HG02759 (cell line): ENCODE data around the gene RBP5.

ENCODE experiments used
- ATAC-seq: cut with Tn5 transposase; IDR thresholded peaks from one replicate; pipeline ENCODE4 v1.9.1; 2021; ENCODE audit warnings: mild to moderate bottlenecking, moderate library complexity; ENCODE audit not compliant: unreplicated experiment

Gene RBP5

DNA sequence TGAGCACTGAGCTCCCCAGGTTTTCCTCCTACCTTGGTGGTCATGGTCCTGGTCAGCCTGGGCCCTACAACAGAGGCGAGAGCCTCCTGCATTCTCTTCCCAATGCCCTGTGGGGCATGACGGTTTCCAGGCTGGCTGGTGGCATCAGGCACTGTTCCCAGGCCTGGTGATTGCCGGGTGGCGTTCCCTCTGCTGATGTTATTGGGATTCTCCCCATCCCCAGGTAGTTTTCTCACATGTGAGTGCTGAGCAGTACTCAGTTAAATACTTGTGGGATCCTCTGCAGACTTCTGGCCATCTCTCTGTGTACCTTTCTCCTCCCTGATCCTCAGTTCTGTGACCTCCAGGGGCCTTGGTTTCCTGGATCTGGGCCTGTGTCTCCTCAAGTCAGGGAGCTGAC is 52.2 kb downstream of the RBP5 start:
- ATAC-seq, result no peak

DNA sequence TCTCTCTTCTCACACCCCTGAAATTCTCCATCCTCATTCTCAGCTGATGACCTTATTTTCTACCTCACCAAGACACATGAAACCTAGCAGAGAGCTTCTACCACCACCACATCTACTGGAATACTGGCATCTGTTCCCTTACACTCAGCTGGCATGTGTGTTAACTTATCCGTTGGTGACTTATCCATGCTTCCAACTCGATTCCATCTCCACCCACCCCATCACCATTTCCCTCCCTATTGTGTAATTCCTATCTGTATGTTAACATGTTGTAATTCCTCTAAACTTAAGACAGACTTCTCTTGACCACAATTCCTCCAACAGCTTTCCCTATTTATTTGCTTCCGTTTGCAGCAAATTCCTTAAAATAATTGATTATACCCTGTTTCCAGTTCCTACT is 52.8 kb downstream of the RBP5 start:
- no peak for ATAC-seq

DNA sequence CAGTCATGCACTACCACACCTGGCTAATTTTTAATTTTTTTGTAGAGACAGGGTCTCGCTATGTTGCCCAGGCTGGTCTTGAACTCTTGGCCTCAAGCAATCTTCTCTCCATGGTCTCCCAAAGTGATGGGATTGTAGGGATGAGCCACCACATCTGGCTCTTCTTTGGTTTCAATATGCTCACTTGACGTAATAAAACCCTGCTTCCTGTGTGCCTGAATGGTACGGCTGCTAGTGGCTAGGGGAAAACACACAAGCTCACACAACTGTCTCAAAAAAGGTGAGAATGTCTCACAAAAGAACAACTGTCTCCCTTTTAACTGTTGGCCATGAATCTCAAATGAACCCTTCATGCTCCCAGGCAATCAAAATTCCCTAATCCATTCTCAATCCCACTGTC is 53.2 kb downstream of the RBP5 start:
- no peak for ATAC-seq

DNA sequence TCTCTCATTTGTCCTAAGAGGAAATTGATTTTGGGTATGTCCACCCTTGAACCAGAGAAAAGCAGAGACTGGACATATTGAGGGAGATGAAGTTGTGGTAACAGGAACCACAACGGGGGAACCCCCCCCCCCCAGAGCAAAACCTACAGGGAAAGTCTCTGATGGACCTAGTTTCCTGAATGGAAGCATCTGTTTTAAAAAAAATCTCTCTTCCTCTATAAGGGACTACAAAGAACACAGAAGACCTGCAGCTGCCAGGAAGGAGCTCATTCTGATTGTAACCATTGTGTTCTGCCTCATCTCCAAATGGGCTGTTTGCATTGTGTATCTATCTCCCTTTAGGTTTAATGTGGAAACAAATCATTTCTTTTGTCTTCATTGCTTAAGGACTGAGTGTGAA is 54.7 kb downstream of the RBP5 start:
- ATAC-seq, result no peak
